HG03378 (cell line): Measurements from ENCODE around the gene LRMDA.

Experiments
- ATAC-seq: cut with Tn5 transposase; IDR thresholded peaks from one replicate; pipeline ENCODE4 v1.9.1; 2021; ENCODE audit warnings: mild to moderate bottlenecking, moderate library complexity; ENCODE audit not compliant: unreplicated experiment

Gene LRMDA

GRCh38 chr10:76265441-76266113 is 834.2 kb downstream of the LRMDA start:
- no peak for ATAC-seq

GRCh38 chr10:76268530-76268929 is 837.1 kb downstream of the LRMDA start:
- ATAC-seq, result no peak

- ATAC-seq, result no peak
These were observed 837.5 kb downstream of the LRMDA start for GRCh38 chr10:76268954-76269353.

GRCh38 chr10:76270464-76270863 is 839.0 kb downstream of the LRMDA start:
- ATAC-seq, result no peak

GRCh38 chr10:76274933-76275332 is 843.5 kb downstream of the LRMDA start:
- no peak for ATAC-seq

- no peak for ATAC-seq
These were observed 847.5 kb downstream of the LRMDA start for GRCh38 chr10:76278811-76279460.

- no peak for ATAC-seq
These were observed 850.2 kb downstream of the LRMDA start for GRCh38 chr10:76281659-76282058.

GRCh38 chr10:76282061-76283025 is 850.9 kb downstream of the LRMDA start:
- no peak for ATAC-seq

- ATAC-seq, result no peak
These were observed 852.9 kb downstream of the LRMDA start for GRCh38 chr10:76284351-76284750.

GRCh38 chr10:76285012-76285411 is 853.6 kb downstream of the LRMDA start:
- no peak for ATAC-seq

- ATAC-seq, result no peak
These were observed 854.1 kb downstream of the LRMDA start for GRCh38 chr10:76285515-76285914.

- no peak for ATAC-seq
These were observed 855.1 kb downstream of the LRMDA start for GRCh38 chr10:76286536-76286935.

- ATAC-seq, result no peak
These were observed 856.4 kb downstream of the LRMDA start for GRCh38 chr10:76287856-76288255.

- ATAC-seq, result no peak
These were observed 859.8 kb downstream of the LRMDA start for GRCh38 chr10:76291175-76291574.

GRCh38 chr10:76291885-76292284 is 860.5 kb downstream of the LRMDA start:
- no peak for ATAC-seq

GRCh38 chr10:76296957-76297356 is 865.5 kb downstream of the LRMDA start:
- no peak for ATAC-seq

GRCh38 chr10:76297358-76297757 is 865.9 kb downstream of the LRMDA start:
- ATAC-seq, result no peak

GRCh38 chr10:76297780-76298281 is 866.4 kb downstream of the LRMDA start:
- ATAC-seq, result no peak

GRCh38 chr10:76298329-76298728 is 866.9 kb downstream of the LRMDA start:
- no peak for ATAC-seq

- ATAC-seq, result no peak
These were observed 868.1 kb downstream of the LRMDA start for GRCh38 chr10:76299501-76299900.

- no peak for ATAC-seq
These were observed 869.8 kb downstream of the LRMDA start for GRCh38 chr10:76301211-76301610.
